Activated CD4-positive, alpha-beta T cell treated with anti-CD3 and anti-CD28 coated beads, Interleukin-2, amount 10 ng/mL, durations not matched to agents 24 days and 14 days (primary cell): ENCODE results near the gene LGALS8. TPM values are rescaled to one million over a fixed set of nuclear protein-coding genes. Genes with fewer than 3 reads are reported as not detected.
A peak's percentile ranks its signal among the peaks of the same experiment; 100 is the strongest.
"Not testable (repeated sequence)": the region's sequence is repeated elsewhere in the genome, so short reads cannot be mapped to it uniquely, and the experiment has no call there.

Experiments
- DNase-seq: peaks from one replicate; pipeline ENCODE4 v3.0.0; 2022
- H3K27ac Mint-ChIP-seq: one replicate; pipeline ENCODE4 v1.8.0; 2022; ENCODE audit warnings: mild to moderate bottlenecking, mixed read lengths
- H3K27me3 Mint-ChIP-seq: one replicate; pipeline ENCODE4 v1.8.0; 2022; ENCODE audit warnings: mixed read lengths
- H3K36me3 Mint-ChIP-seq: one replicate; pipeline ENCODE4 v1.8.0; 2022; ENCODE audit warnings: low read depth, mild to moderate bottlenecking, mixed read lengths
- H3K4me1 Mint-ChIP-seq: one replicate; pipeline ENCODE4 v1.8.0; 2021; ENCODE audit warnings: mixed read lengths
- H3K4me3 Mint-ChIP-seq: one replicate; pipeline ENCODE4 v1.8.0; 2022; ENCODE audit warnings: mild to moderate bottlenecking, moderate library complexity, mixed read lengths
- H3K9me3 Mint-ChIP-seq: one replicate; pipeline ENCODE4 v1.8.0; 2021; ENCODE audit warnings: mixed read lengths
- intact Hi-C: fragments of 100-400 bp; cut with micrococcal nuclease; formaldehyde crosslinking; loops from one replicate; pipeline ENCODE4 v1.15.1; 2023
- total RNA-seq: library from RNA; stranded (reverse); gene quantifications from 2 replicates; pipeline ENCODE4 v1.2.3, GENCODE V29; 2022

The LGALS8 gene
- total RNA-seq, 1 donor from 2014 or later: 68.9 TPM

GRCh38 chr1:236560213-236560771 is 36.5 kb downstream of the LGALS8 start:
- no peaks in the 10 kb centered on the region for H3K27me3 Mint-ChIP-seq
- H3K27ac Mint-ChIP-seq: no peak overlapping the region
- H3K9me3 Mint-ChIP-seq: no peaks in the 10 kb centered on the region
- intact Hi-C loops: no loop called here
- peaks cover 2% of the 10 kb centered on the region for H3K4me1 Mint-ChIP-seq
- no peak overlapping the region for H3K4me3 Mint-ChIP-seq
- no peak for DNase-seq
- H3K36me3 Mint-ChIP-seq: peaks cover 73% of the 10 kb centered on the region

GRCh38 chr1:236561976-236562375 is 38.2 kb downstream of the LGALS8 start:
- intact Hi-C loops: no loop called here
- Mint-ChIP-seq H3K4me3 (no peak overlapping the region), H3K27me3 (no peaks in the 10 kb centered on the region), H3K27ac (no peak overlapping the region), H3K4me1 (peaks cover 2% of the 10 kb centered on the region), H3K9me3 (no peaks in the 10 kb centered on the region), H3K36me3 (peaks cover 71% of the 10 kb centered on the region)
- no peak for DNase-seq

GRCh38 chr1:236565530-236565929 is 41.7 kb downstream of the LGALS8 start:
- H3K36me3 Mint-ChIP-seq: peaks cover 77% of the 10 kb centered on the region
- peaks cover 2% of the 10 kb centered on the region for H3K4me1 Mint-ChIP-seq
- H3K27ac Mint-ChIP-seq: no peak overlapping the region
- H3K27me3 Mint-ChIP-seq: no peaks in the 10 kb centered on the region
- intact Hi-C loops: no loop called here
- no peaks in the 10 kb centered on the region for H3K9me3 Mint-ChIP-seq
- no peak overlapping the region for H3K4me3 Mint-ChIP-seq
- no peak for DNase-seq

GRCh38 chr1:236568285-236568894 is 44.6 kb downstream of the LGALS8 start:
- no peak overlapping the region for H3K4me3 Mint-ChIP-seq
- no peaks in the 10 kb centered on the region for H3K27me3 Mint-ChIP-seq
- no peaks in the 10 kb centered on the region for H3K9me3 Mint-ChIP-seq
- intact Hi-C loops: no loop called here
- no peak for DNase-seq
- H3K36me3 Mint-ChIP-seq: peaks cover 75% of the 10 kb centered on the region
- H3K27ac Mint-ChIP-seq: no peak overlapping the region
- peaks cover 2% of the 10 kb centered on the region for H3K4me1 Mint-ChIP-seq

GRCh38 chr1:236575523-236575922 is 51.7 kb downstream of the LGALS8 start:
- intact Hi-C loops: no loop called here
- Mint-ChIP-seq H3K36me3 (peaks cover 51% of the 10 kb centered on the region), H3K4me1 (no peaks in the 10 kb centered on the region), H3K27ac (no peak overlapping the region), H3K9me3 (no peaks in the 10 kb centered on the region), H3K4me3 (no peak overlapping the region), H3K27me3 (no peaks in the 10 kb centered on the region)
- no peak for DNase-seq

GRCh38 chr1:236576004-236576403 is 52.2 kb downstream of the LGALS8 start:
- H3K9me3 Mint-ChIP-seq: no peaks in the 10 kb centered on the region
- H3K27me3 Mint-ChIP-seq: no peaks in the 10 kb centered on the region
- no peak for DNase-seq
- no peaks in the 10 kb centered on the region for H3K4me1 Mint-ChIP-seq
- intact Hi-C loops: no loop called here
- no peak overlapping the region for H3K27ac Mint-ChIP-seq
- peaks cover 53% of the 10 kb centered on the region for H3K36me3 Mint-ChIP-seq
- H3K4me3 Mint-ChIP-seq: no peak overlapping the region

- H3K27ac Mint-ChIP-seq, H3K4me3 Mint-ChIP-seq, intact Hi-C loops, H3K27me3 Mint-ChIP-seq, DNase-seq, H3K9me3 Mint-ChIP-seq, H3K4me1 Mint-ChIP-seq: not testable (repeated sequence)
- H3K36me3 Mint-ChIP-seq: peaks cover 55% of the 10 kb centered on the region
Observed at GRCh38 chr1:236577041-236577440, 53.3 kb downstream of the LGALS8 start.

- no peak overlapping the region for H3K4me3 Mint-ChIP-seq
- no peaks in the 10 kb centered on the region for H3K27me3 Mint-ChIP-seq
- H3K36me3 Mint-ChIP-seq: peaks cover 54% of the 10 kb centered on the region
- intact Hi-C loops: no loop called here
- no peaks in the 10 kb centered on the region for H3K9me3 Mint-ChIP-seq
- H3K27ac Mint-ChIP-seq: no peak overlapping the region
- DNase-seq: no peak
- H3K4me1 Mint-ChIP-seq: no peaks in the 10 kb centered on the region
Observed at GRCh38 chr1:236578661-236579060, 54.9 kb downstream of the LGALS8 start.

GRCh38 chr1:236580404-236580803 is 56.6 kb downstream of the LGALS8 start:
- H3K4me1 Mint-ChIP-seq, intact Hi-C loops: not testable (repeated sequence)

GRCh38 chr1:236581528-236581927 is 57.7 kb downstream of the LGALS8 start:
- no peak overlapping the region for H3K27ac Mint-ChIP-seq
- H3K4me3 Mint-ChIP-seq: no peak overlapping the region
- no peaks in the 10 kb centered on the region for H3K4me1 Mint-ChIP-seq
- H3K27me3 Mint-ChIP-seq: no peaks in the 10 kb centered on the region
- H3K36me3 Mint-ChIP-seq: peaks cover 64% of the 10 kb centered on the region
- DNase-seq: no peak
- intact Hi-C loops: no loop called here
- H3K9me3 Mint-ChIP-seq: no peaks in the 10 kb centered on the region

More at GRCh38 chr1:236580404-236580803, 56.6 kb downstream of the LGALS8 start:
- H3K9me3 Mint-ChIP-seq, DNase-seq, H3K4me3 Mint-ChIP-seq, H3K27me3 Mint-ChIP-seq, H3K27ac Mint-ChIP-seq: not testable (repeated sequence)
- H3K36me3 Mint-ChIP-seq: peaks cover 61% of the 10 kb centered on the region

- intact Hi-C loops: loop anchor here (5.0 kb wide), 1 partner anchor 37 kb away; no protein-coding TSS in a partner anchor
- Mint-ChIP-seq H3K27ac (no peak overlapping the region), H3K27me3 (no peaks in the 10 kb centered on the region), H3K4me1 (peaks cover 8% of the 10 kb centered on the region), H3K4me3 (no peak overlapping the region), H3K9me3 (no peaks in the 10 kb centered on the region), H3K36me3 (peaks cover 63% of the 10 kb centered on the region)
- no peak for DNase-seq
Observed at GRCh38 chr1:236589531-236589930, 65.7 kb downstream of the LGALS8 start.

- H3K36me3 Mint-ChIP-seq: peaks cover 59% of the 10 kb centered on the region
- H3K27me3 Mint-ChIP-seq: no peaks in the 10 kb centered on the region
- no peaks in the 10 kb centered on the region for H3K9me3 Mint-ChIP-seq
- H3K27ac Mint-ChIP-seq: no peak overlapping the region
- DNase-seq: no peak
- peaks cover 8% of the 10 kb centered on the region for H3K4me1 Mint-ChIP-seq
- intact Hi-C loops: no loop called here
- H3K4me3 Mint-ChIP-seq: no peak overlapping the region
Observed at GRCh38 chr1:236590553-236591150, 66.9 kb downstream of the LGALS8 start.

- H3K36me3 Mint-ChIP-seq: peaks cover 52% of the 10 kb centered on the region
- peaks cover 26% of the 10 kb centered on the region for H3K4me1 Mint-ChIP-seq
- no peak overlapping the region for H3K27ac Mint-ChIP-seq
- intact Hi-C loops: loop anchor here (5.0 kb wide), 1 partner anchor 320 kb away; the partner anchor contains the start of gene ERO1B
- peak overlapping the region; percentile 15 for H3K4me3 Mint-ChIP-seq
- no peak for DNase-seq
- H3K9me3 Mint-ChIP-seq: no peaks in the 10 kb centered on the region
- H3K27me3 Mint-ChIP-seq: peaks cover 3% of the 10 kb centered on the region
Observed at GRCh38 chr1:236602171-236602570, 78.4 kb downstream of the LGALS8 start.
